Suppressor macrophage treated with lipopolysaccharide for 4 hours (primary cell): Measurements from ENCODE around the gene KRT86.
"Not testable (repeated sequence)": the region's sequence is repeated elsewhere in the genome, so short reads cannot be mapped to it uniquely, and the experiment has no call there.

ENCODE experiments used
- DNase-seq: peaks from one replicate; pipeline ENCODE4 v3.0.0-alpha.2; 2020

Gene KRT86

DNA sequence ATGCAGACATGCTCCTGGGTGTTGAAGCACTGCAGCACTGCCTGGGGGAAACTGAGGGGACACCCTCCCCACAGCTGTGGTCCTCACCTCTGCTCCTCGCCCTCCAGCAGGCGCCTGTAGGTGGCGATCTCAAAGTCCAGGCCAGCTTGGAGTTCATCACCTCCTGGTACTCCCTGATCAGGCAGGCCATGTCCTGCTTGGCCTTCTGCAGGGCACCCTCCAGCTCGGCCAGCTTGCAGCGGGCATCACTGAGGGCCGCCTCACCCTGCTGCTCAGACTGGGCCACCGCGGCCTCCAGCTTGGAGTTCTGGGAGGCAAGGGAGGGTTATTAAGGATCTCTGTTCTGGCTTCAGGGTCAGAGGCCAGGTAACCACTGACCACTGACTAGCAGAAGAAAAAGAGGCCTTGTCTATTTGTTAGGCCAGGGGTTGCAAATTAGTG lies 22.2 kb upstream of the KRT86 start:
- DNase-seq = not testable (repeated sequence)

DNA sequence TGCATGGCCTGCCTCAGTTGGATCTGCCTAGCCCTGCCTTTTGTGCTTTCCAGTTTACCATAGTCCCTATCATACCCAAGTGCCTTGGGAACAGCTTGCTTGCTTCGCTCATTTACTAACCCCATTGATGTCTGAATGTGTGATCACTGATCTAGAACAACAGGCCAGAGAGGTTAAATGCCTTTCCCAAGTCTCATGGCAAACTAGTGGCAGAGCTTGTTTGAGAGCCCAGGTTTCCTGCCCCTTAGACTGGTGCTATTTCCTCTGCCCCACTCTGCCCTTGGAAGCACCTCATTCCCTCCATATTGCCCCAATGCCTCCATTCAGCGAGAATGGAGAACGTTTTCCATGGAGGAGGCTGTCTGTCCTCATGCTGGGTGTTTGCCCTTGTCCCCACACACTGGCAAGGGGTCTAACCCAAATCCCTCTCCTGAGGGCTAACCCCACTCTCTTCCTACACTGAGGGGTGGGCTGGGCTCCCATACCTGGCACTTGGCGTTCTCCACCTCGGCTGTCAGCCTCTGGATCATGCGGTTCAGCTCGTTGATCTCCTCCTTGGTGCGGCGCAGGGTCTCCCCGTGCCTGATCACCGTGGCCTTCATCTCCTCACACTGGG lies 21.6 kb upstream of the KRT86 start:
- no peak for DNase-seq

DNA sequence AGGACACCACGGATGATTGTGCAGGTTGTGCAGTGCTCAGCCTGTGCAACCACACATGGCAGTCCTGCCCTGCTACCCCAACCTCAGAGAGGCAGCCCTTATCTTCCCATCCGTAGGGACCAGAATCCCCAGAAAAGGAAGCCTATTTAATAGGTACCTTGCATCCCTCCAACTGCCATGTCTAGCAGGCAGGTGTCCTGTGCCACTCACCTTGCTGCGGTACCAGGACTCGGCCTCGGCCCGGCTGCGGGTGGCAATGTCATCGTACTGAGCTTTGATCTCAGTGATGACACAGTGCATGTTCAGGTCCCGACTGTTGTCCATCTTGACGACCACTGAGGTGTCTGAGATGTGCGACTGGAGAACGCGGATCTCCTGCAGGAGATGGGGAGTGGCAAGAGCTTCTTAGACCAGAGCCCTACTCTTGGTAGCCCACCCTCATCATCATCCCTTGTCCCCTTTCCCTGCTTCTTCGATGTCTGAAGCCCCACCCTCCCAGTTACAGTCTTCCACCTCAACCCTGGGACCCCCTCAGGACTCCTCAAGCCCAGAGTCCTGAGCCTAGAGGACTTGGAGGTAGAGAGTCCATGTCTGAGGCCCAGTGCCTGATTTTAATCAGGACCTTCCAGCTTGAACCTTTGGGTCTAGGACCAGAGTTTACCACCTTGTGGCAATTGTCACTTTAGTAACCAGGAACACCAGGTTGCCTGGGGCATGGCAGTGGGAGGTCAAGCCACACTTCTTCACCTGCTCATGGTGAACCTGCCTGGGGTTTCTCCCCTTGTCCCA lies 20.9 kb upstream of the KRT86 start:
- DNase-seq = no peak

DNA sequence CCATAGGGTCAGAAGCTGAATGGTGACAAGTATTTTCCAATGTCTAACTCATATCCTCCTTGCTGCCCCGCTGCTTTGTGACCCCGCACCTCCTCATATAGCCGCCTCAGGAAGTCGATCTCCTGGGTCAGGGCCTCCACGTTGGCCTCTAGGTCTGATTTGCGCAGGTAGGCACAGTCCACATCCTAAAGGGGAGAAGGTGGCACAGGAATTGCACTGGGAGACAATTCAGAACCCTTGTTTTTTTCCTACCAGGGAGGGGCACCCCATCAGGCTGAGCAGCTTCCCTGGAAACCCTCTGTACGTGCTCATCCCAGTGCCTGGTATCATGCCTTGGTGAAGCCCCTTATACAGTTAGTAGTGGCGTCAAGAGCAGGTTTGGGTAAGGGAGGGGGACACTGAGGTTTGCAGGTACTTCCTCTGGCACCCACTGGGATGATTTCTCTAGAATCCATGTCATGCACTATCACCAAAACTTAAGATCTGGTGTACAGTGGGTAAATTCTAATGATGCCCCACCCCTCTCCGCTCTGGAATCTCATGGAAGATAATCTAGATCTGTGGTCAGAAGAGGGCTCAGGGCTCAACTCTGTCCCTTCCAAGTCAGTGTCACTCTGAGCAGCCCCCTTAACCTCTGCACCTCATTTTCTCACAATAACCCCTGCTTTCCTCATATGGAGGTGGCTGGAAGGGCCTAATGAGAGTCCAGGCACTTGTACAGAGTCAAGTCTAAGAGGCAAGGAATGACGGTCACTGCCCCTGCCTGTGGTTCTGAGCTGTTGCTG lies 20.1 kb upstream of the KRT86 start:
- DNase-seq = no peak

DNA sequence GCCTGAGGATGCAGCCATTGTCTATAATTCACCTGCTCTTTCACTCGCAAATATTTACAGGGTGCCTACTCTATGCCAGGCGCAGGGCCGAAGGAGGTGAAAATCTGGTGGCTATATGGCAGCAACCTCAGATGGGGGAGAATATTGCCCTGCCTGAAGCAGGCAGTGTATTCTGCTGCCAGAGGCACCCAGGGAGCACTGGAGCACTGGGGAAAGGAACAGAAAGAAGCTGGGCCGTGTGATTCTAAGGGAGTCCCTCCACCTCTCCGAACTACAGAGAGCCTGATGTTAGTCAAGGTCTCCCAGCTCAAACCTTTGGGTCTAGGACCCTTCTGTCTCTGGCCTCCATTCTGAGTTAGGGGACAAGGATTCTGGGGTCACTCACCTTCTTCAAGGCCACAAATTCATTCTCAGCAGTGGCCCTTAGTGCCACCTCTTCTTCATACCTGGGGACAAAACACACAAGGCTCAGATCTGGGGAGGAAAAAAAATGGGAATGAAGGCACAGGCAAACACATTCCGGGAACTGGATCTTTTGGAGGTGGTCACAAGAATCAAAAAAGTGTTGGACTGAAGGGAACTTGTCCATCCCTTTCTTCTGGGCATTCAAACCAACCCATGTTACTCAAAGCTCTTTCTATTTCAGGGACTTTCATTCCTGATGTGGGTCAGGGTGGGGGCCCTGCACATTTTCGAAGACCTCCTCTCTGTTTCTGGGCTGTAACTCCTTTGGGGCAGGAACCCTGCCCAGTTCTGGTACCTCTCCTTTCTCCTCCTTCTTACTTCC lies 19.3 kb upstream of the KRT86 start:
- no peak for DNase-seq

DNA sequence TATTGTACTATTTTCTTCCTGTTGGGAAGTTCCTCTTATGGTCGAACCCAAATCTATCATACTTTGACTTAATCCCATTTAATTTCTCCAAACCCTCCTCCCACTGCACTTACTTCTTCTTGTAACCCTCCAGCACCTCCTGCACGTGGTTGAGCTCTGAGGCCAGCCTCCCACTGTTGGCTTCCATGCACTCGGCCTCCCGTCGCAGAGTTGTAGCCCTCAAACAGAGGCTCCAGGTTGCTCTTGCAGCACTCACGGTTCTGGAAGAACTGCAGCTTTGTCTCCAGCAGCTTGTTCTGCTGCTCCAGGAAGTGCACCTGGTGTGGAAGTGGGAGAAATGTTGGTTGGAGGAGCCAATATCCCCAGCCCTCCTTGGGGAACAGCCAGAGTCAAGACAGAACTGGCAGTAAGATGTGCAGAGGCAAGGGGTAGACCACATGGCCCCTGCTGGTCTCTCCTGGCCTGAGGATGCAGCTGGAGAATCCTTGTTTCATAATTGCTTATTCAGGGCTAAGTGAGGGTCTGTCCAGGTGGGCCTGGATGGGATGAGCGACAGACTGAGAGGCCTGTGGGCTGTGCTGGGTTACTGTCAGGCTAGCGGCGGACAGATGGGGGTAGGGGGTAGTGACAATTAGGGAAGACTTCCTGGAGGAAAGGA lies 18.4 kb upstream of the KRT86 start:
- no peak for DNase-seq

DNA sequence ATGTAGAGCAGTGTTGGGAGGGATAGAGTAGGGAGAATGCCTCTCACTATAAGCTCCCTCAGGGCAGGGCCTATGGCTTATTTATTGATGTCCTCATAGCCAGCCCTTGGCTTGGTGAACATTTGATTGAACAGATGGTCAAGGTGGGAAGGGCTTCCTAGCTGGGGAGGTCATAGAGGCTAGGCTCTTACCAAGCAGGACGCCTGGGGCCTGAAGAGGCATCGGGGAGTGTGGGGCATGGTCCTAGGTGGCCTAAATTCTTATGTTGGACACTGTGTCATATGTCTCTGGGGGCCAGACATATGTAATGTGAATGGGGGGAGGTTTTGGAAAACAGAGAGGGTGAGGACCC lies 17.9 kb upstream of the KRT86 start:
- no peak for DNase-seq

DNA sequence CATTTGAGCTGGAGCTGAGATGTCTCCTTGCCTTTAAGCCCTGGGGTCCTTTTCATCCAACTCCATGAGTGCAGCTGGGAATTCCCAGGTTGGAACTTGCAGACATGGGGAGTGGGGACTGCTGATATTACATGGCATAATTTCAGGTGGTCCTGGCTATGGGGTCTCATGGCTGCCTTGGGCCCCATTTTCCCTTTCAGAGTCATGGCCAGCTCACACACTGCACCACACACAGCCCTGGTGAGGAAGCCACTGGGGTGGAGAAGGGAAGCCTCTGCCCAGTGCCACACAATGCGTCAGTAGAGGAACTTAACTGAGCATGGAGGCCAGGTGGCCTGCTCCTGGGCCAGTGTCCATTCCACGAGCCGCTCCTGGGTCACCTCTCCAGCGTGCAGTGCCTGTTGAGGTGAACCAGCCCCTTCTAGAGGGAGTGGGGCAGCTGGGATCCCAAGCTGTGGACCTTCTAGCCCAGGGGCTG lies 17.3 kb upstream of the KRT86 start:
- DNase-seq = no peak

DNA sequence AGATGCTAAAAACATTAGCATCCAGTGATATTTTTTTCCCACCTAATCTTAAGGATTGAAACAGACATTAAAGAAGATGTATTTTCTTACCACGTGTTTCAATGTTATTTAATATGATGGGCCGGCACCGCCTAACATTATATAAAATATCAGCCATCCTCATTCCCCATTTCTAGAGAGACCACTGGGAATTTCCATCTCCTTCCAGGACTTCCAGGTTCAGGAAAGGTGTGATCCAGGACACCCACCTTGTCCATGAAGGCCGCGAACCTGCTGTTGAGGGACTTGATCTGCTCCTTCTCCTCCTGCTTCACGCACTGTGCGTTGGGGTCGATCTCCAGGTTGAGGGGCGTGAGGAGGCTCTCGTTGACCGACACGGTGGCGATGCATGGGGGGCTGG lies 16.5 kb upstream of the KRT86 start:
- DNase-seq = not testable (repeated sequence)

DNA sequence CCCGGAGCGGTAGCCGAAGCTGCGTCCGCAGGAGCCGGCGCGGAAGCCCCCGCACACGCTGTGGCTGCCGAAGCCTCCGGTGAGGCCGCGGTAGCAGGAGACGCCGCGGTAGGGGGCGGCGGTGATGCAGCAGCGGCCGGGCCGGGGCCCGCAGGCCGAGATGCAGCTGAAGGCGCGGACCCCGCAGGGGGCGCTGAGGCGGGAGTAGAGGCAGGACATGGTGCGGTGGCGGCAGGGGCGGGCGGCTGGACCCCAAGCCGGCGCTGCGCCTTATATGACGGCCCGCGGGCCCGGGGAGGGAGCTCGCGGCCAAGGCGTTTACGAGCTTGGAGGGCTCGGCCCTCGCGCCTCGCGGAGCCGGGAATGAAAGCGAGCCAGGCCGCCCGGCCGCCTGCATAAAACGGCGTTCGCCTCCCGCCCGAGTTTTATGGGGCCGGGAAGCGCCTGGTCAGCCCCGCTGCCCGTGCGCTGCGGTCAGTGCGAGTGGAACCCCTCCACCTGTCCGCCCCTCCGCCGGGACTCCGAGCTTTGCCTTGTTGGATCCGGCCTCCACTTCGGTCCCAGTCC lies 16.0 kb upstream of the KRT86 start:
- no peak for DNase-seq

DNA sequence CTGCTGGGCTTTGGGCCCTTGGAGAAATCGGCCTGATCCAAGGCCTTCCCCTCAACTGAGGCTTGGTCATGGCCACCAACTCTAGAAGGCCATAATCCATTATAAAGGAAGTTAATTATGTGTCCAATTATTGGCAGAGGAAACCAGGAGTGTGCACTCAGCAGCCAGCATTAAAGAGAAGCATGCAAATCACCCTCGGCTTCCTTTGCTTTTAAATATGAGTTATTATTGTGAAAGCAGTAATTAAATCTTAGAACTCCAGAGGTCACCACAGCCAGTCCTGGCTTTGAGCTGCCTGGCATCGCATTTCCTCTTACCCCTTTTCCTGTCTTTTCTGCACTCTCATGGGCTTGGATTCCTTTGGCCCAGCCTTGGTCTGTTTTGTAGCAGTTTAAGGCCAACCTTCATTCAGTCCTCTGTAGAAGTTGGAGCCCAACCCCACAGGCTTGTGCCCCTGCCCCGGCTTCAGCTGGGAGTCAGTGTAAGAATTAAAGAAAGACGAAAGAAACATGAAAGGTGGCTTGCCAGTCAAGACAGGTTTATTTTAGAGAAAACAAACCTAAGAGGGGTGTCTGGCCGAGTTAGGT lies 14.7 kb upstream of the KRT86 start:
- no peak for DNase-seq

DNA sequence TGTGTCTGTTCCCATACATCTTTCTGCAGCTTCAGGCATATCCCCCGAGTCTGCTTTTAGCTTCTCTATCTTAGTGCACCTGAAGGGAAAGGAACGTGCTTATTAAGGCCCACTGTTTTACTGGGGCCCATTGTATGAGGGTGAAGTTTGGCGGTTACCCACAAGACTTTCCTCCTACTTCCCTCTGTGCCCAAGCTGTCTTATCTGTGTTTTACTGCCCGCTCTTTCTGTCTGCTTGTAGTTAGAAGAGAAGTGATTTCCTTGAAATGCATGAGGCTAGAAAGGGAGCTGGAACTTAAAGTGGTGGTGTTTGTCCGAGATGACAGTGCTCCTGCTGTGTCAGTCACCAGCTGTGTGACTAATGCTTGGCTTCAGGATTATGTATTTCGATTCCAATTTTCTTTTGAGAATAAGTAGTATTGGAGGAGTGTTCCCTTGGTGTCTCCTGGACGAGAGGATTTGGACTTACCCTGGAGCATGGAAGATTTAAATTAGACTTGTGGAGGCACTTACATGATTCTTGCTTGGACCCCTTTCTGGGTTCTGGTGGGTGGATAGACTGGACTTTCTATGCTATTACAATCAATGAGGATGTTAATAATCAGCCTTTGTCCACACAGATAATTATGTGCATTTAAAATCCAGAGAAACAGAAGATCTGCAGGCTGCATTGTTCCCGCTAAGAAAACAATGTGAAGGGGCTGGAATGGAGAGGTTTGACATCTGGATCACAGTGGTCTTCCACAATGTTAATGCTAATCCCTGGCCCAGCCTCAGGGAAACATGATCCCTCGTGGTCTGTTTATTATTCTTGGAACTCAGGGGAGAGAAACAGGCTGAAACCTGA lies 13.9 kb upstream of the KRT86 start:
- DNase-seq = no peak

DNA sequence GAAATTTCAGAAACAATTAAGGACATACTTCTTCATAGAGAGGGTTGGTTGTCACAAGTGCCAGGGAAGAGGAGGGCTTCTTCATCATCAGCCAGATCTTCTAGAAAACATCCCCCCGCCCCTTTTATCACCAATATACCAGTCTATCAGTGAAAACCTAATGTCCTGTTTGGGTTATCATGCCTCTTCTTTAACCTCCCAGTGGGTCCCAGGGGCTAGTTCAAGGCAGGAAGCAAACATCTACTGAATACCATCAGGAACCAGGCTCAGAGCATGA lies 13.3 kb upstream of the KRT86 start:
- DNase-seq = no peak

DNA sequence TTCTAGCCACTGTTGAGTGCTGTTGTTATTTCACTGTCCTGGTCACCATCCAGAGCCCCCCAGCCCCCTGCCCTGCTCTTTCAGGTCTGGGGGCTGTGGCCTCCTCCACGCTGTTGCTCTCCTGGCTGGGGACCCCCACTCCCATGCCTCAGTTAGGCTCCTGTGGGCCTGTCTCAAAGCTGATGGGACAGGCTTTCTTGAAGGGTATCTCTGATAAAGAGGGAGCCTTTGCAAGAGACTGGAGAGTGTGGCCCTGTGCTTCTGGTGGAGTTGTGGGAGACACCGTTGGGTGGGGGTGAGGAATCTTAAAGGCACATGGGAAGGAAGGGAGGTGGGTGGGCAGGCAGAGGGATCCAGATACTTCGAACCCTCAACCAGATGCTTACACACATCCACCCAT lies 12.2 kb upstream of the KRT86 start:
- no peak for DNase-seq

DNA sequence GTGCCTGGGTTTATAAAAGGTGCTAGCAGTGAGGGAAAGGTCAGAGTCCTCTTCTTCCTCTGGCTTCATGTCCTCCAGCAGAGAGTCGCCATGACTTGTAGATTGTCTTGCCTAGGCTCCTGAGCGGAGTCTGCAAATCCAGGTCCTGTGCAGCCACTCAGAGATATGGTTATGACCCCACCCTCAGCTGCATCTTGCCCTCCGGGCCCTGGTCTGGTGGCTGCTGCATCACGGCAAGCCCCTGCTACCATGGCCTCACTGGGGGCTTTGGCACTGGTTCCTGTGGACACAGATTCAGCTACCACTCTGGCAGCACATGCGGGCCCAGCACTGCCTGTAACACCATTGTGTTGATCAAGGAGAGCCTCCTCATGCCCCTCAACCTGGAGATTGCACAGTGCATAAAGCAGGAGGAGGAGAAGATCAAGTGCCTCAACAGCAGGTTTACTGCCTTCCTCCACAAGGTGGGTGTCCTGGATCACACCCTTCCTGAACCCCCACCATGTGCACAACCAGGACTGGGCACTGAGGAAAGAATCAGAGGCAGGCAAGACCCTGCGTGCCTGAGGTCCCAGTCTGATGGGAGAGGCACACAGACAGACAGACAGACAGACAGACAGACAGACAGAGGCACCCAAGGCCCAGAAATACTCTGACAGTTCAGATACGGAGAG lies 10.5 kb upstream of the KRT86 start:
- no peak for DNase-seq

DNA sequence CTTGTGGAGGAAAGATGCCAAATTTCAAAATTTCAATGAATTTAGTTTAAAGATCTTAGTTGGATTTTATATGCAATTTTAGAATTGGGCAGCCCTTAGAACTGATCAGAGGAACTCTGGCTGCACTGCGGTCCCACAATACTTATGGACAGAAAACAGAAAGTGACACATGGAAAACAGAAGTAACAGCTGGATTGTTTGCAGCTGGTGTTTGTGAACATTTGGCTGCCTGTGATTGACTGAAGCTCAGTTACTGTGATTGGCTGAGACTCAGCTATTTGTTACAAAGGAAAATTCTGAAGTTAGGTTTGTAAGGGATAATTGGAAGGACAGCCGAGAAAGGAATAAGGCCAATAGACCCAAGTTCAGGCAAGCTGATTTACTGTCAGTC lies 10.0 kb upstream of the KRT86 start:
- no peak for DNase-seq

DNA sequence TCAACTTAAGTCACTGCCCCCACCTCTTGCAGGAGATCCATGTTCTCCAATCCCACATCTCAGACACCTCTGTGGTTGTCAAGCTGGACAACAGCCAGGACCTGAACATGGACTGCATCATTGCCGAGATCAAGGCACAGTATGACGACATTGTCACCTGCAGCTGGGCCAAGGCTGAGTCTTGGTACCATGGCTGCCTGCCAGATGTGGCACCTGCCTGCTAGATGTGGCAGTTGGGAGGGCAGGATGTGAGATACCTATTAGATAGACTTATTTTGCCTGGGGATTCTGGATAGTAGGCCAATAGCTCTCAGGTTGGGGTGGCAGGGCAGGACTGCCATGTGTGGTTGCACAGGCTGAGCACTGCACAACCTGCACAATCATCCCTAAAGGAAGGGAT lies 7.9 kb upstream of the KRT86 start:
- DNase-seq = no peak

DNA sequence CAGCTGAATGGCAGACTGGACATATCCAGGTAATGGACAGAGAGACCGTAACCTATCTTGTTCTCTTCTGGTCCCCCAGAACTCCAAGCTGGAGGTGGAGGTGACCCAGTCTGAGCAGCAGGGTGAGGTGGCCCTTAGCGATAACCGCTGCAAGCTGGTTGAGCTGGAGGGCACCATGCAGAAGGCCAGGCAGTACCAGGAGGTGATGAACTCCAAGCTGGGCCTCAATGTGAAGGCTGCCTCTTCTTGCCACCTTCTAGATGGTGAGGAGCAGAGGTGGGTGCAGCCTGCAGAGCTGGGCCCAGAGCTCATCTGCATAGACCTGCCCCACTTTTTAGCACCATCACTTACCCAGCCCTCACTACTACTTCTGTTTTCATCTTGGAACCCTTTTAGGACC lies 7.2 kb upstream of the KRT86 start:
- no peak for DNase-seq

DNA sequence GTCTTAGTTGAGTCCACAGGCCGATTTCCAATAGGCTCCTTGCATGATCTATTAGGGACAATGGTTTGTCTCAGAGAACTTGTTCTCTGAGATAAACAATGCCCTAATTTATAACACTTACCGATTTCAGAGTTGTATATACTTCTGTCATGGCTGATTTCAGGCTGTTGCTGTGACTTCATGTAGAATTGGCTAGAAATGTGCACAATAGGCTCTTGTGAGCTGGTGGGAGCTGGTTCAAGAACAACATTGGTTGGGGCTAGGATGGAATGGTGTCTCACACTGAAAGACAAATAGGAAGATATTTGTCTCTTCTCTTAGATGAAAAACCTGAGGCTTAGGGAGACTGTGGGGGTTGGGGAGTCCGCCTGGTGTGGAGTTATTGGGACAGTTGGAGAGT lies 6.7 kb upstream of the KRT86 start:
- no peak for DNase-seq

DNA sequence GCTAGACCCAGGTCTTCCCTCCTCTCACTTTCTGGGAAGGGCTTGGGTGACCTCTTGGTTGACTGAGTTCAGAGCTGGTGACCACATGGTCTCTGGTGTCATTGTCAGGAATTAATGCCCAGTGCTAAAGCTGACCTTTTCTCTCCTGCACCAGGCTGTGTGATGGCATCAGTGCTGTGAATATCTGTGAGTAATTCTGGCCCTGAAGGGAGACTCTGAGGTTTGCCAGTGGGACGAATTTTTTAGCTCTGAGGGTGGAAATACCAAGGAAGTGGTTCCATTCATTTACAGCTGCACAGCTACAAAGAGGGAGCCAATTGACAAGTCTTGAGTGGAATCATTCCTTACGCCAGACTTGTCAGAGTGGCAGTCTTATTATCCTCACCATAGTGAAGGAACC lies 6.2 kb upstream of the KRT86 start:
- peak; percentile 37 for DNase-seq
